HL-60 (cell line): ENCODE results near the gene COL5A3.

ENCODE experiments used
- DNase-seq, 2 experiments: peaks; one replicate each; pipeline ENCODE4 v3.0.0-alpha.2; 2010 to 2020; ENCODE audit warnings: low read depth in 1 of 2, low spot score in 1 of 2
- H3K27ac ChIP-seq: fragments of 250-450 bp; sonication (Bioruptor Pico); replicated peaks from 2 replicates; pipeline ENCODE4 v1.5.1; 2020; ENCODE audit warnings: mild to moderate bottlenecking, moderate library complexity
- H3K27me3 ChIP-seq: fragments of 250-450 bp; sonication (Bioruptor Pico); 2 replicates; pipeline ENCODE4 v1.5.1; 2021; ENCODE audit warnings: mild to moderate bottlenecking, moderate library complexity; ENCODE audit not compliant: insufficient read depth, poor library complexity, severe bottlenecking
- H3K4me3 ChIP-seq: replicated peaks from 2 replicates; pipeline ENCODE4 v1.5.1; 2011; ENCODE audit warnings: mild to moderate bottlenecking, control low read depth, low read length; ENCODE audit not compliant: insufficient read depth
- GABPA ChIP-seq: IDR thresholded peaks from 2 replicates; pipeline ENCODE4 v1.6.1; 2012; ENCODE audit warnings: low read depth
- POLR2AphosphoS5 ChIP-seq: IDR thresholded peaks from 2 replicates; pipeline ENCODE4 v1.6.1; 2012; ENCODE audit warnings: low read depth
- REST ChIP-seq: IDR thresholded peaks from 2 replicates; pipeline ENCODE4 v1.6.1; 2012; ENCODE audit warnings: low read depth; ENCODE audit not compliant: insufficient replicate concordance
- SPI1 ChIP-seq: IDR thresholded peaks from 2 replicates; pipeline ENCODE4 v1.6.1; 2012; ENCODE audit warnings: low read depth, mild to moderate bottlenecking, borderline replicate concordance
- TF ChIP-seq, protein P1 (sequence below): IDR thresholded peaks from one replicate; pipeline ENCODE4 v1.5.1; 2011; ENCODE audit warnings: low read length, control low read depth, inconsistent platforms; ENCODE audit not compliant: insufficient read depth

The COL5A3 gene

DNA sequence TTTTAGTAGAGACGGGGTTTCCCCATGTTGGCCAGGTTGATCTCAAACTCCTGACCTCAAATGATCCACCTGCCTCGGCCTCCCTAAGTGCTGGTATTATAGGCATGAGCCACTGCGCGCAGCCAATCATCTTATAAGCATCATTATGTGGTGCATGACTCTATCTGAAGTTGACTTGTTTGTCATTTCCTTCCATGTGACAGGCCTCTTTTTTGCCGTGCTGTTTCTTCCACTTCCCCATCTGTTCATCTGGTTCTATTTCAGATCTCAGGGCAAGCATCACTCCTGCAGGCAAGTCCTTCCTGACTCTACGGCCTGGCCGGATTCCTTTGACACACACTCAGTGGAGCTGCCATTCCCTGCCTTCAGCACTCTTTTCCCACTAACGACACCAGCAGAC, 15.2 kb downstream of the COL5A3 start:
- no peaks in the 10 kb centered on the region for H3K27me3 ChIP-seq
- DNase-seq, result no peak
- no peak overlapping the region for H3K27ac ChIP-seq
- TF ChIP-seq POLR2AphosphoS5 (no peak), REST (no peak), GABPA (no peak), SPI1 (no peak)
- TF ChIP-seq, protein P1, sequence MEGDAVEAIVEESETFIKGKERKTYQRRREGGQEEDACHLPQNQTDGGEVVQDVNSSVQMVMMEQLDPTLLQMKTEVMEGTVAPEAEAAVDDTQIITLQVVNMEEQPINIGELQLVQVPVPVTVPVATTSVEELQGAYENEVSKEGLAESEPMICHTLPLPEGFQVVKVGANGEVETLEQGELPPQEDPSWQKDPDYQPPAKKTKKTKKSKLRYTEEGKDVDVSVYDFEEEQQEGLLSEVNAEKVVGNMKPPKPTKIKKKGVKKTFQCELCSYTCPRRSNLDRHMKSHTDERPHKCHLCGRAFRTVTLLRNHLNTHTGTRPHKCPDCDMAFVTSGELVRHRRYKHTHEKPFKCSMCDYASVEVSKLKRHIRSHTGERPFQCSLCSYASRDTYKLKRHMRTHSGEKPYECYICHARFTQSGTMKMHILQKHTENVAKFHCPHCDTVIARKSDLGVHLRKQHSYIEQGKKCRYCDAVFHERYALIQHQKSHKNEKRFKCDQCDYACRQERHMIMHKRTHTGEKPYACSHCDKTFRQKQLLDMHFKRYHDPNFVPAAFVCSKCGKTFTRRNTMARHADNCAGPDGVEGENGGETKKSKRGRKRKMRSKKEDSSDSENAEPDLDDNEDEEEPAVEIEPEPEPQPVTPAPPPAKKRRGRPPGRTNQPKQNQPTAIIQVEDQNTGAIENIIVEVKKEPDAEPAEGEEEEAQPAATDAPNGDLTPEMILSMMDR, result no peak
- no peak overlapping the region for H3K4me3 ChIP-seq

- no peaks in the 10 kb centered on the region for H3K27me3 ChIP-seq
- TF ChIP-seq POLR2AphosphoS5 (no peak), SPI1 (no peak), REST (no peak), GABPA (no peak)
- TF ChIP-seq, protein P1, result no peak
- H3K4me3 ChIP-seq, result no peak overlapping the region
- no peak overlapping the region for H3K27ac ChIP-seq
- DNase-seq, result no peak
Measured at GRCh38 chr19:9991425-9992191, 18.7 kb downstream of the COL5A3 start.

DNA sequence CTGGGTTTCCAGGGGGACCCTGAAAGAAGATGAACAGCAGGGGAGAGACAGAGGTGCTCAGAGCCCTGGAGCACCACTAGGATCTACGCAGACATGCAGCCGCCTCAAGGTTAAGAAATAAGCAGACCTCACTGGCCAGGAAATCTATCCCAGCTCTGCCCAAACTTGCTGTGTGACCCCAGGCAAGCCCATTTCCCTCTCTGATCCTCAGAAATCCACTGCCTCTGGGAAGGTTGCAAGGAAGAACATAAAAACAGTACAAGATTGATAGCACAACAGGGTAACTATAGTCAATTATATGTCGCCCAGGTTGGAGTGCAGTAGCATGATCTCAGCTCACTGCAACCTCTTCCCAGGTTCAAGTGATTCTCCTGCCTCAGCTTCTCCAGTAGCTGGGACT, 20.8 kb downstream of the COL5A3 start:
- DNase-seq, result no peak
- no peaks in the 10 kb centered on the region for H3K27me3 ChIP-seq
- TF ChIP-seq SPI1, result no peak
- no peak for TF ChIP-seq REST
- TF ChIP-seq, protein P1, result no peak
- no peak for TF ChIP-seq GABPA
- no peak for TF ChIP-seq POLR2AphosphoS5
- no peak overlapping the region for H3K27ac ChIP-seq
- H3K4me3 ChIP-seq, result no peak overlapping the region
